Parietal lobe (tissue), 2 donors: ENCODE data around the gene LILRA2. TPM values are rescaled to one million over a fixed set of nuclear protein-coding genes. Genes with fewer than 3 reads are reported as not detected.

Experiments used
- small RNA-seq: library from RNA; depleted of rRNA; stranded (forward); fragments of <200 nt; gene quantifications from one replicate; pipeline ENCODE3, GENCODE V24; 2014; ENCODE audit warnings: low replicate concordance
- total RNA-seq: library from RNA; depleted of rRNA; stranded (reverse); fragments of >200 nt; gene quantifications from one replicate; pipeline ENCODE4 v1.2.3, GENCODE V29; 2014

The LILRA2 gene
- total RNA-seq = 0.31 TPM

DNA sequence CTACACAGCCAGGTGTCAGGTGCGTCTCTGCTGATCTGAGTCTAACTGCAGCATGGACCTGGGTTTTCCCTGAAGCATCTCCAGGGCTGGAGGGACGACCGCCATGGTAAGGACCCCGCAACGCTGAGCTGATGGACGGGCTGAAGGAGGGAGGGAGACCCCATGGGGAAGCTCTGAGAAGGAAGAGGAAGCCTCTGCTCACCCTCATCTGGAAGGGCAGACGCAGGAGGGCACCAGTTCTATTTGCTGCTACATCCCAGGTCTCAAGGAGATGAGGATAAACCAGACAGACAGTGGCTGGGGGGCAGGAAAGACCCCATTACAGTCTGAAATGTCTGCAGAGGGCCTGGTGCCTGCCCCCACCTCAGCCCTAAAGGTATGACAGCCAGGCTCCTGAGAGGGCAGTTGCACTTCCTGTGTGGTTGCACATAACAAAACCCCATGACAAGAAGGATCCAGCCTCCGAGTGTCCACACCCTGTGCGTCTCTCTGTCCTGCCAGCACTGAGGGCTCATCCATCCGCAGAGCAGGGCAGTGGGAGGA, at the start of gene LILRA2:
LILRA2 (plus strand) TSS at position 461 of the 543 bp plus-strand sequence. CDS start 89 bp downstream, outside the sequence.

GRCh38 chr19:54593445-54593844, 19.9 kb downstream of the LILRA2 start, which contains the start of gene LILRA1:
LILRA1 (plus strand) TSS chr19:54593632; CDS start chr19:54594245, 613 bp downstream.

DNA sequence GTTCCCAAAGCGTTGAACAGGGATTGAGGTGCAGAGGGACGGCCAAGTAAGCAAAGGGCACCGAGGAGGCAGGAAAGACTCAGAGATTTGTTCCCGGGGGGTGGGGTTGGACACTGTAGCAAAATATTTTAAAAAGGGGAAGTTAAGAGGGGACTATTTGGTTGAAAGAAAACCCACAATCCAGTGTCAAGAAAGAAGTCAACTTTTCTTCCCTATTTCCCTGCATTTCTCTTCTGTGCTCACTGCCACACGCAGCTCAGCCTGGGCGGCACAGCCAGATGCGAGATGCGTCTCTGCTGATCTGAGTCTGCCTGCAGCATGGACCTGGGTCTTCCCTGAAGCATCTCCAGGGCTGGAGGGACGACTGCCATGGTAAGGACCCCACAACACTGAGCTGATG, 56.7 kb downstream of the LILRA2 start, which contains the start of gene LILRB1:
LILRB1 (plus strand) TSS at position 223 of the 400 bp plus-strand sequence. CDS start 590 bp downstream, outside the sequence.

Small RNAs within 50 kb of the gene (small RNA-seq; reads per million reads assigned to genes)
- gene AC245036.2 = not detected

Other genes with a start within 250 kb of the LILRA2 start
- gene LILRA4, start 234.6 kb upstream of the LILRA2 start, total RNA-seq = not detected
- gene LAIR1, start 208.9 kb upstream of the LILRA2 start, total RNA-seq = 1.3 TPM
- gene TTYH1, start 158.3 kb upstream of the LILRA2 start, total RNA-seq = 64.5 TPM
- 89.5 TPM for gene LENG8, start 124.6 kb upstream of the LILRA2 start, total RNA-seq
- gene LENG9, start 110.0 kb upstream of the LILRA2 start, total RNA-seq = 3.4 TPM
- gene CDC42EP5, start 100.5 kb upstream of the LILRA2 start, total RNA-seq = not detected
- not detected for gene LAIR2, start 71.0 kb upstream of the LILRA2 start, total RNA-seq
- gene LILRA1, start 19.8 kb downstream of the LILRA2 start, total RNA-seq = not detected
- not detected for gene LILRB1, start 56.7 kb downstream of the LILRA2 start, total RNA-seq
- 0.94 TPM for gene LILRB4, start 89.2 kb downstream of the LILRA2 start, total RNA-seq
- not detected for gene KIR3DL3, start 150.7 kb downstream of the LILRA2 start, total RNA-seq
- not detected for gene KIR2DL3, start 164.7 kb downstream of the LILRA2 start, total RNA-seq
- gene KIR2DL1, start 196.0 kb downstream of the LILRA2 start, total RNA-seq = not detected
- gene KIR2DL4, start 229.8 kb downstream of the LILRA2 start, total RNA-seq = not detected
- not detected for gene KIR3DL1, start 242.7 kb downstream of the LILRA2 start, total RNA-seq